GM18505 (cell line): ENCODE measurements around the gene NARF.
"Not testable (repeated sequence)": the region's sequence is repeated elsewhere in the genome, so short reads cannot be mapped to it uniquely, and the experiment has no call there.

ENCODE experiments used
- ATAC-seq: cut with Tn5 transposase; IDR thresholded peaks from one replicate; pipeline ENCODE4 v1.9.1; 2021; ENCODE audit not compliant: unreplicated experiment
- POLR2A ChIP-seq: IDR thresholded peaks from 4 replicates; pipeline ENCODE4 v1.6.1; 2011; ENCODE audit warnings: borderline replicate concordance; ENCODE audit not compliant: insufficient read depth, insufficient read length; ENCODE audit errors: extremely low read depth

Gene NARF

DNA sequence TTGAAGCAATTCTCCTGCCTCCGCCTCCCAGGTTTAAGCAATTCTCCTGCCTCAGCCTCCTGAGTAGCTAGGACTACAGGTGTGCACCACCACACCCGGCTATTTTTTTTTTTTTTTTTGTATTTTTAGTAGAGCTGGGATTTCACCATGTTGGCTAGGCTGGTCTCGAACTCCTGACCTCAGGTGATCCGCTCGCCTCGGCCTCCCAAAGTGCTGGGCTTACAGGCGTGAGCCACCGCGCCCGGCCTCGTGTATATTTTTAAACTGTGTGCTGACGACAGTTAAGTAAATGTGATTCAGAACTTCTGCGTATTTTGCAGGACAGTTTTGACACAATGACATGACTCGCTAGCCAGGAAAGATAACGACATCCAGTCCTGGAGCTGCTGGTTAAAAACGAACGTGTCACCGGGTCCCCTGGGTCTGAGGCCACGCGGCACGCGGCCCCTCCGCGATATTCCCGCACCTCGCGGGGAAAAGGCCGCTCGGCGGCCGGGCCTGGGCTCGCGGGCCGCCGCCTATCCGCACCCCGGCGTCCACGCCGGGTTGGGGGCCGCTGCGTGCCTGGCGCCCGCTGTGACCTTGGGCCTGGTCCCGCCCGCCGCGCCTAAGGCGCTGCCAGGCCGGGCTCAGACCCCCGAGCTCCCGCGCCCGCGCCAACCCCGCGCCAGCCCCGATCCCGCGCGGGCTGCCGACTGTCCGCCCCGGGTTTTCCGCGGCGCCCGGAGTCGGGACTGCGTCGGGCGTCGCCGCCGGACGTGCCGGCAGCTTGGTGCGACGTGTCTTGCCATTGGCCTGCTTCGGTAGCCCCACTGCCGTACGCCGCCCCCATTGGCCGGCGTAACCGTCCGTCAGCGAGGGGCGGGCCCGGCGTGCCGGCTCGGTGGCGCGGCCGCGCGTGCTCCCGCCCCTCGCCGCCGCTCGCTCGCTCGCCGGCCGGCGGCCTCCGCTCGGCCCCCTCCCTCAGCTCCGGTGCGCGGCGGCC is 60.6 kb downstream of the NARF start, which contains the start of gene FOXK2:
Gene FOXK2, plus strand, starts transcription at position 907 of the 985 bp plus-strand sequence. CDS start 157 bp downstream, outside the sequence.
- peak; percentile 91 for ATAC-seq
- TF ChIP-seq POLR2A = peak; percentile 71

DNA sequence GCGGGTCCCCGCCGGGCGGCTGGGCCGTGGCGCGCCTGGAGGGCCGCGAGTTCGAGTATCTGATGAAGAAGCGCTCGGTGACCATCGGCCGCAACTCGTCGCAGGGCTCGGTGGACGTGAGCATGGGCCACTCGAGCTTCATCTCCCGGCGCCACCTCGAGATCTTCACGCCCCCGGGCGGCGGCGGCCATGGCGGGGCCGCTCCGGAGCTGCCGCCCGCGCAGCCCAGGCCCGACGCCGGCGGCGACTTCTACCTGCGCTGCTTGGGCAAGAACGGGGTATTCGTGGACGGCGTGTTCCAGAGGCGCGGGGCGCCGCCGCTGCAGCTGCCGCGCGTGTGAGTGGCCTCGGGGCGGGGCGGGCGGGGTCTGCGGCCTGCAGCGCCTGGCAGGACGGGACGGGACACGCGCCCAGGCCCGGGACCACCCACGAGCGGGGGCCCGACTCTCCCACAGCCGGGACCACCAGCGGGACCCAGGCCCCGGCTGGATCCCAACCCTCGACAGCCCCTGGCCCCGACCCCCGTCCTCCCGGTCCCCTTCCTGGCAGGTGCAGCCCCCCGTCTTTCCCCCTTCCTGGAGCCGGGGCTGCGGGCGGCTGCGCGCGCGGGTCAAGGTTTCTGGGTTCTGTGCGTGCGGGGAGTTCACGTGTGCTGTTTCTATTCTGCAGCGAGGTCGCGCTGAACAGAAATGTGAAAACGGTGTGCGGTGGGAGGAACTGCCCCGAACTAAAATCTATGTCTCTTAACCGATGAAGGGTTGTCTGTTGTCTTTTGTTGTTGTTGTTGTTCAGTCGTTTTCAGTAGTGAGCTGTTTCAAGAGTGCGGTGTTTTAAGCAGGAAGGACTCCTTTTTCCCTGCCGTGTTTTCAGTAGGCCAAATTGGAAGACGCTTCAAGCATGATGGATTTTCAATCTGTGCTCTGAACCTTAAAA is 61.7 kb downstream of the NARF start:
- TF ChIP-seq POLR2A = no peak
- ATAC-seq = peak; percentile 23

DNA sequence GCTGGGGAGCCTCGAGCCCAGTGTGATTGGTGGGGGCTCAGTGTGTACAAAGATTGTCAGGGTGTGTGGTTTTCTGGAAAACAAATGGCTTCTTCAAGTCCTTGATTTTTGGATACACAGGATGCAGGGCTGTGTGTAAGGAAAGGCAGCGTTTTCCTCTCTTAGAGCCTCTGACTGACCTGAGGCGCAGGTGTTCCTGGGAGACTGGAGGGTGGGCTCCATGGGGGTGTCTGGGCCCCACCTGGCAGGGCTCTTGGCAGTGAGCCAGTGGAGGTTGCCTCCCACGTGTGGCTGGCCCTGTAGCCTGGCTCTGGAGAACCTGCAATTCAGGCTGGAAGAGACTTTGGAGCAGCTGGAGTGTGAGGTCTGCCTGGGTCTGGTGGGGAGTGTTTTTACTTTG is 66.0 kb downstream of the NARF start:
- TF ChIP-seq POLR2A = no peak
- ATAC-seq = no peak

DNA sequence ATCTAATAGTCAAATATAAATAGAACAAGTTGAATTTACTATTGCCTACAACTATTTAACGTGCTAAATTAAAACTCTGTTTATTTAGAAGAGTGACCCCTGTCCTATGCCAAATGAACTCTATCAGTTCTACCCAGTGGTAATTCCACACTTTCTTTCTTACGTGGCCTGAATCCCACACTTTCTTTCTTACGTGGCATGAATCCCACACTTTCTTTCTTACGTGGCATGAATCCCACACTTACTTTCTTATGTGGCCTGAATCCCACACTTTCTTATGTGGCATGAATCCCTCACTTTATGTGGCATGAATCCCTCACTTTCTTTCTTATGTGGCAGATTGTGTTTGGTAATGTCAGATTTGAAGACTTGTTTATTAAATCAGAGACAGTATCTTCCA is 67.2 kb downstream of the NARF start:
- TF ChIP-seq POLR2A = no peak
- no peak for ATAC-seq

DNA sequence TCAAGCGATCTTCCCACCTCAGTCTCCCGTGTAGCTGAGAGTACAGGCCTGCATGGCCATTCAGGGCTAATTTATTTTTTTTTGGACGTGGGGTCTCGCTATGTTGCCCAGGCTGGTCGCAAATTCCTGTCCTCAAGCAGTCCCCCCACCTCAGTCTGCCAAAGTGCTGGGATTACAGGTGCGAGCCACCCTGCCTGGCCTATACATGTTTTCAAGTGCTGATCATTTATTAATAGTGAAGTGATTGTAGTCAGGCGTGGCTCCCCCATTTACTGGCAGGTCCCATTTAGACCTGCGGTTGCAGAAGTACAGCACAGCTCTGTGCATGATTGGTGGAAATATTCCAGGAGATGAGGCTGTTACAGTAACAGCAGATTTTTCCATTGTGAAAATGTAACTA is 69.4 kb downstream of the NARF start:
- no peak for ATAC-seq
- no peak for TF ChIP-seq POLR2A

DNA sequence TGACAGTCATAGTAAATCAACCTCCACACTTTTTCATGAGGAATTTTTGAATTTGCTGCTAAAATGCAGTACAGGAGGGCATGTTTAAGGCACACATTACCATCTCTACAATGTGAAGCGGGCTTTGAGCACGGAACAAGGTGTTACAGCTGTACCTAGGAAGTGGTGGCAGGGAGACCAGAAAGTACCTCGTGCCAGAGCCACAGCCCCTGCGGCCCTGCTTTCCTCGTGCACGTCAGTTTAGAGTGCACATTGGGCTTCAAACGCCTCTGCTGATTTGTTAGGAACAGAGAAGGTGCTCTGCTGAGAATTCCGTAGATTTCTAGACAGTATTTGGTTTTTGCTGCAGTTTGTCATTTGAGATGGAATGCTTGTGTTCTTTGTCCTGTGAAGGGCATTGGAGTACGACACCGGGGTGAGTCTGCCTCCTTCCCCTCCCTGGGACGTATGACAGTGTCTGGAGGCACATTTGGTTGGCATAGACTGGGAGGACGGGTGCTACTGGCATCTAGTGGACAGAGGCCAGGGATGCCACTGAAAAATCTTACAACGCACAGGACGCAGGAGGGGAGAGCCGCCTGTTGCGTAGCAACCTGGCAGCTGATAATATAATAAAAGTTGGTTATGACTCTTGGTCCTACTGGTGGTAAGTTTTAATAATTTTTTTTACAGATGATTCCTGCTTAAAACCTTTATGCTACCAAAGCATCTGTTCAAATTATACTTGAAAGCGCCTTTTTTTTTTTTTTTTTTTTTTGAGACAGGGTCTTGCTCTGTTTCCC is 70.1 kb downstream of the NARF start:
- ATAC-seq = no peak
- TF ChIP-seq POLR2A = no peak

DNA sequence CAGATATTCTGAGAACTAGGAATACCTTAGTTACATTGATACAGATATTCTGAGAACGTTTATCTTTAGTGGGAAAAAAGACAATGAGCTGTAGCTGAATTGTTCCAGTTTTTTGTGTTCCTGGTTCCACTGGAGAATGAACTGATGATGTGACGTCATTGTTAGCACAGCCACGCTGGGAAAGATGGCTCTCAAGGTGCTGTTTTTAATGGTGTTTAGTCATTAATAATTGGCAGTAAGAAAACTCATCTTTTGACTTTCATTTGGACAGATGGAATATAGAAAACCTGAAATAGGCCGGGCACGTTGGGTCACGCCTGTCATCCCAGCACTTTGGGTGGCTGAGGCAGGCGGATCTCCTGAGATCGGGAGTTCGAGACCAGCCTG is 71.4 kb downstream of the NARF start:
- ATAC-seq = no peak
- TF ChIP-seq POLR2A = no peak

DNA sequence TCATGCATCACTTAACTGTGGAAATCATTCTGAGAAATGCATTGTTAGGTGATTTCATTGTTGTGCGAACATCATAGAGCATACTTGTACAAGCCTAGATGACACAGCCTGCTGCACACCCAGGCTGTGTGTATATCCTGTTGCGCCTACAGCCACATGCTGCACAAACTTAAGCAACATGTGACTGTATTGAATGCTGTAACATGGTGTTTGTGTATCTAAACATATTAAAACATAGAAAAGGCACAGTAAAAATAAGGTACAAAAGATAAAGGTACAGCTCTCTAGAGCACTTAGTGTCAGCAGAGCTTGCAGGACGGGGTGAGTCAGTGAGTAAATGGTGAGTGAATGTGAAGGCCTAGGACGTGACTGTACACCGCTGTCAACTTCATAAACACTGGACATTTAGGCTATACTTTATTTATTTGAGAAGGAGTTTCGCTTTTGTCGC is 72.9 kb downstream of the NARF start:
- no peak for ATAC-seq
- TF ChIP-seq POLR2A = no peak

DNA sequence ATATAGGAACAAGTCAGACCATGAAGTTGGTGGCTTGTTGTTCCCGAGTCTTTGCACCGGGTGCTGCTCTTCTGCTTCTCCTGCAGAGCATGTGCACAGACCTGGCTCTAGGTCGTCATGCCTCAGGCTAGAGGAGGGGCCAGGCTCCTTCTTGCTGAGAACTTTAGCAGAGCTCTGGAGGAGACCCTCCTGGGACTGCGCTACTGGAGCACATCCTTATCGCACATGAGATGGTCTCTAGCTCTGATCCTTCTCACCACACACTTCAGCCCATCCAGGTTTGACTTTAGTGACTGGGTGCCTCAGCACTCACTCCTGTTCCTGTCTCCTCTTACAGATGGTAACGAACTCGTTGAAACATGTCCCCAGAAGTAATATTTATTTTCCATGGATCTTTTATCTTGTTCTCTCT is 75.9 kb downstream of the NARF start:
- no peak for TF ChIP-seq POLR2A
- ATAC-seq = no peak

DNA sequence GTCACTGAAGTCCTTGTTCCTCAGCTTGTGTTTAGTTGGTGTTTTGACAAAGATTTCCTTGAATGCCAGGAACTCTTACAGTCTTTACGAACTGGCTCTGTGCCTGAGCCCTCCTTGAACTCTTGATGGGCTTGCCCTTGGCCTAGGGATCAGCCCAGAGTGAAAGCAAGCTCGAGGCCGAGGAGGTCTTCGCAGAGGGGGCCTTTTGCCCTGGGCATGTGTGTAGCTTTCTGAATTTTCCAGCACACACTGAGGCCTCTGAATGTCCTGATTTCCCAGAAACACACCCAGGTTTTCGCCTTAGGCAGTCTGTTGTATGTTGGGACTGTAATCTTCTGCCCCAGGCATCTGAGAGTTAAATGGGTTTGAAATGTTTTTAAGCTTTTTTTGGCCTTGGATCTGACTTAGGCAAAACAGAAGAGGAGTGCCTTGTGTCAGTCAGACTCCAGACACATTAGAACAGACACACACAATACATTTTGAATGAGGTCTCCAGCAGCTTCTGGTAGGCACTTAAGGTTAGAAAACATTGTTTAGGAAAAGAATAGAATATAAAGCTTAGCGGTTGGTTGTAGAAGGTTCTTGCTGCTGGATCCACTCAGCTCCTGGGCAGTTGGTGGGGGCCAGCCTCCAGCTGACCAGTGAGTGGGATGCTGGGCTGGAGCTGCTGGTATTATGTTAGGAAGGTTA is 78.1 kb downstream of the NARF start:
- no peak for ATAC-seq
- TF ChIP-seq POLR2A = no peak

DNA sequence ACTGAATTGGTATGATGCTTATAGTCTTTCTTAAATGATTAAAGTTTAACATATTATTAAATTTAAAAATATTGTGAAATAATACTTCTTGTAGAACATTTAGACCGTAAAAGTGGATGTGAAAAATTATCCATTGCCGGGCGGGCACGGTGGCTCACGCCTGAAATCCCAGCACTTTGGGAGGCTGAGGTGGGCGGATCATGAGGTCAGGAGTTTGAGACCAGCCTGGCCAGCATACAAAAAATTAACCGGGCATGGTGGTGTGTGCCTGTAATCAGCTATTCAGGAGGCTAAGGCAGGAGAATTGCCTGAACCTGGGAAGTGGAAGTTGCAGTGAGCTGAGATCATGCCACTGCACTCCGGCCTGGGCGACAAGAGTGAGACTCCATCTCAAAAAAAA is 78.7 kb downstream of the NARF start:
- ATAC-seq = not testable (repeated sequence)

DNA sequence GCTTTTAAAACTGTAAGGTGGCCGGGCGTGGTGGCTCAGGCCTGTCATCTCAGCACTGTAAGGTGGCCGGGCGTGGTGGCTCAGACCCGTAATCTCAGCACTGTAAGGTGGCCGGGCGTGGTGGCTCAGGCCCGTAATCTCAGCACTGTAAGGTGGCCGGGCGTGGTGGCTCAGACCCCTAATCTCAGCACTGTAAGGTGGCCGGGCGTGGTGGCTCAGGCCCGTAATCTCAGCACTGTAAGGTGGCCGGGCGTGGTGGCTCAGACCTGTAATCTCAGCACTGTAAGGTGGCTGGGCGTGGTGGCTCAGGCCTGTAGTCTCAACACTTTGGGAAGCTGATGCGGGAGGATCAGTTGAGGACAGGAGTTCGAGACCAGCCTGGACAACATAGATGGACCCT is 80.5 kb downstream of the NARF start:
- ATAC-seq = not testable (repeated sequence)
